Inferior parietal cortex (tissue), 1 donor: ENCODE data around the gene TSGA10.
"Not testable (repeated sequence)": the region's sequence is repeated elsewhere in the genome, so short reads cannot be mapped to it uniquely, and the experiment has no call there.

Source experiments
- DNase-seq: peaks from one replicate; pipeline ENCODE4 v3.0.0-alpha.2; 2016; ENCODE audit errors: extremely low spot score

Gene TSGA10

GRCh38 chr2:99154643-99155536 is at the start of gene TSGA10, which contains the start of gene LIPT1:
TSGA10 (minus strand) TSS chr2:99154942; CDS start chr2:99109439, 45,503 bp downstream.
LIPT1 (plus strand) TSS chr2:99154967; CDS start chr2:99161958, 6,991 bp downstream.
- peak; percentile 91 for DNase-seq

DNA sequence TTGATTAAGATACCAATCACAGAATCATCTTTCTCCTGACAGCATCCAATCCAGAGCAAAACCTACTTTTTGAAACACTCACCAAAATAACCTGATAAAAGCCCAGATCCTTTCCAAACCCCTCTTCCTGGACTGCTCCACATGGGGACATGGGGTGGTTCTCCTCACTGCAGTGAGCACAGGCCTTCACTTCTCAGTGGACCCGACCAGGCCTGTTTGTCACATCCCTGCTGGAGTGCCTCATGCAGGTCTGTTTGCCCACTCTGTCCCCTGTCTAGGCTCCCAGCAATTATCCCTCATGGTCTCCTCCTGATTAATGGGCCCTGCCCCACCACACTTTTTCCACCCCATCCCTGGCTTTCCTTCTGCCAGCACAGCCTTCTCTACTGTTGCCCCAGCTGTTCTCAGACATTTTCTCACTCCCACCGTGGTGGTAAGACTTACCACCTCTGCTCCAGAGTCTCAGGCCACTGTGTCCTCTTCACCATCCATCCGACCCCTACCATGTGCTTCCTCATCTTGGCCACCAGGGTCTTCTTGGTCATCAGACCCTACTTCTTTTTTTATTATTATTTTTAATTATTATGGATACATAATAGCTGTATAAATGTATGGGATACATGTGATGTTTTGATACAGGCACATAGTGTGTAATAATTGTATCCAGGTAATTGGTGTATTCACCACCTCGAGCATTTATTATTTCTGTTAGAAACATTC is 47.4 kb upstream of the TSGA10 start:
- no peak for DNase-seq

DNA sequence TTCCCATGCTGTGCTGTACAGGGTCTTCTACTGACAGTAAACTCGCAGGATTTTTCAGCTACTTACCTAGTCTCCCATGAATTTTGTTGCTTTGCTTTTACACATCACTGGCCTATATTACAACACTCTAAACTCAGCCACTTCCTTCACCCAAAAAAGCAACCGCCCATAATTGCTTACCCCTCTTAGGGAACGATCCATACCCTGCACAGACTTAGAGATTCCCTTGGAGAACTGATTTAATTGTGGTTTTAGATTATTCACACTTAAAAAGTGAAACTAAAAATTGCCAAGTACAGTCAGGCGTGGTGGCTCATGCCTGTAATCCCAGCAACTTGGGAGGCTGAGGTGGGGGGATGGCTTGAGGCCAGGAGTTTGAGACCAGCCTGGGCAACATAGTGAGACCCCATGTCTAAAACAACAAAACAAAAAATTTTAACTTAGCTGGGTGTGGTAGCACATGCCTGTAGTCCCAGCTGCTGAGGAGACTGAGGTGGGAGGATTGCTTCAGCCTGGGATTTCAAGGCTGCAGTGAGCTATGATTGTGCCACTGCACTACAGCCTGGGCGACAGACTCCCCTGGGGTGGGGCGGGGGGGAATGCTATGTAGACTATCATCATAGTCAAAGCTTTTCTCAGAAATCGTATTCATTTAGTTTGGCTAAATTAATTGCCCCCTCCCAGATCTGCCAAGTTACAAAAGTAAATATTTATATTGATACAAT is 45.5 kb upstream of the TSGA10 start:
- DNase-seq = peak; percentile 3

DNA sequence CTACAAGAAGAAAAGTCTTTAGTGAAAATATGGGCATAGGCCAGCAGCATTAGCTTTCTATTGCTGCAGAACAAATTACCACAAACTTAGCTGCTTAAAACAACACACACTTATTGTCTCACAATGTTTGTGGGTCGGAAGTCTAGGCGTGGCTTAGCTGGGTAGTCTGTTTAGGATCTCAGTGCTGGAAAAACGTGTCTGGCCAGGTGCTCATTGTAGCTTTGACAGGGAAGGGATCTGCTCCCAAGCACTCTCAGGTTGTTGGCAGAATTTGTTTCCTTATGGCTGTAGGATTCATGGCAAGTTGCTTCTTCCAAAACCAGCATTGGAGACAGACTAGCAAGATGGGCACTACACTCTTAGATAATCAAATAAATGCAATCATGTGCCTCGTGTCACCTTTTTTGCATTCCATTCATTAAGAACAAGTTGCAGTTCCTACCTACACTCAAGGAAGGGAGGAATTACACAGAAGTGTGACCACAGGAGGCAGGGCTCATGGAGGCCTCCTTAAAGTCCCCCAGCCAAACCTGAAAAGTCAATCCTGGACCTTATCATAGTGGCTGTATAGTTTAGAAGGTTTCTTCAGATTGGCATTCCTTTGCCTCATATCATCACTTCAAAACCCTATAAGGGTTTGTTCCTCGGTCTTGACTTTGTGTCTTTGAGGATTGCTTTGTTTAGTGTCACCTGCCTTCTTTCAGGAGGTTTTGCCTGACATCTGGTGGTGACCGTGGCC is 43.5 kb upstream of the TSGA10 start:
- no peak for DNase-seq

DNA sequence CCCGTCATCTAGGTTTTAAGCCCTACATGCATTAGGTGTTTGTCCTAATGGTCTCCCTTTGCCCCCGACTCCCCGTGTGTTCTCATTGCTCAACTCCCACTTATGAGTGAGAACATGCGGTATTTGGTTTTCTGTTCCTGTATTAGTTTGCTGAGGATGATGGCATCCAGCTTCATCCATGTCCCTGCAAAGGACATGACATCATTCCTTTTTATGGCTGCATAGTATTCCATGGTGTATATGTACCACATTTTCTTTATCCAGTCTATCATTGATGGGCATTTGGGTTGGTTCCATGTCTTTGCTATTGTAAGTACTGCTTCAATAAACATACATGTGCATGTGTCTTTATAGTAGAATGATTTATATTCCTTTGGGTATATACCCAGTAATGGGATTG is 37.6 kb upstream of the TSGA10 start:
- not testable (repeated sequence) for DNase-seq

DNA sequence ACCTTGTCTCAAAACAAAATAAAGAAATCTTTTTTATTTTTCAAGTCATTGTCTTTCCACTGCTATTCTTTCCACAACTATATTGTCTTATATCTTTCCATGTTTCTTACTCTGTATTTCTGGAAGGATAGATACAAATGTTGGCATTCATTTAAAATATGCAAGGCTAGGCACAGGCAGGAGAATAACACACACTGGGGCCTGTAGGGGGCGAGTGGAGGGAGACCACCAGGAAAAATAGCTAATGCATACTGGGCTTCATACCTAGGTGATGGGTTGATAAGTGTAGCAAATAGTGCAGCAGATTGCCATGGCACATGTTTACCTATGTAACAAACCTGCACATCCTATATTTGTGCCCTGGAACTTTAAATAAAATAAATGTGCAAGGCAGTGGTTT is 35.8 kb upstream of the TSGA10 start:
- no peak for DNase-seq

DNA sequence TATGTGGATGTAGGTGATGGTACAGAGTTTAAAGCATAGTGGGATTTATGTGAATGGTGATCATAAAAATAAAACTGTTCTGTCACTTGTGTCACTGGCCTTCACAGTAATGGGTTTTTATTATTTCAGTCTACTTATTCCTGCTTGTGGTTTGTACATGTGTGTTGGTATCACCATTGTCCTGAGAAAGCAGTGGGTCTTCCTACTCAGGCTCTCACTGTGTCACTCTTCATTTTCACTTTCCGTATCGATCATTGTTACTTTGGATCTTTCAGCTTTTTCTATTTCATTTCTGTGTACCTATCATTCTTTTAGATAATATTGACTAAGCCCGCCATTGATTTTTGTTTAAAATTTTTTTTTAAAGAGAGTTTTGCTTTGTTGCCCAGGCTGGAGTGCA is 33.6 kb upstream of the TSGA10 start:
- DNase-seq = no peak

GRCh38 chr2:99187011-99187410 is 32.3 kb upstream of the TSGA10 start:
- DNase-seq = no peak

- DNase-seq = no peak
Measured at GRCh38 chr2:99184811-99185210, 30.1 kb upstream of the TSGA10 start.

DNA sequence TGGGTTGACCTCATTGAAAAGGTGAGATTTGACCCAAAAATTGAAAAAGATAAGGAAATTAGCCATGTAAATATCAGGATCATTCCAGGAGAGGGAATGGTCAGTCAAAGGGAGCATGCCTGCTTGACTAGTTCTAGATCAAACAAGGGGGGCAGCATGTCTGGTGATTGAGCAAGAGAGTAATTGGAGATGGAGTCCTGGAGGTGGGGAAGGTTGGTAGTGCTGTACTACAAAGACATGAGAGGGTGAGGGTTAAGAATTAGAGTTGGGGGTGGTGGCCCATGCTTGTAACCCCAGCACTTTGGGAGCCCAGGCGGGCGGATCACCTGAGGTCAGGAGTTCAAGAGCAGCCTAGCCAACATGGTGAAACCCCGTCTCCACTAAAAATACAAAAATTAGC is 28.3 kb upstream of the TSGA10 start:
- DNase-seq = no peak

DNA sequence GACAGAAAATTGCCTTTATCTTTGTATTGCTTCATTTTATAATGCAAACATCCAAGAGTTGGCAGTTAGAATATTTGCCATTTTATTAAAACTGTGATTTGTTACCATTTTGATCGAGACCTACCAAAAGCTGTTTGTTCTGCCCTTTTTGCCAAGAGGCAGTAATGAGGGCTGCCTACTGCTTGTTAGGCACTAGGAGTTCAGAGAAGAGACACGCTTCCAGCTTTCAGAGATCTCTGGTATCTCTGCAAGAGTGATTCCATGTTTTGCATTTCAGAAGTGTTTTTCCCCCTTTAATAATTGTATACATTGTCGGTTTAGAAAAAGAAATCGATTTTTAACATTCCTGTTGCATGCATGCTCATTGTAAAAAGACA is 26.9 kb upstream of the TSGA10 start:
- no peak for DNase-seq

- DNase-seq = peak; percentile 98
Measured at GRCh38 chr2:99180755-99181623, 26.2 kb upstream of the TSGA10 start, which contains the start of the genes MITD1 and MRPL30. MITD1 (minus strand) TSS chr2:99181058; CDS start chr2:99180981, 77 bp downstream. MRPL30 (plus strand) TSS chr2:99181184; CDS start chr2:99186204, 5,020 bp downstream.

DNA sequence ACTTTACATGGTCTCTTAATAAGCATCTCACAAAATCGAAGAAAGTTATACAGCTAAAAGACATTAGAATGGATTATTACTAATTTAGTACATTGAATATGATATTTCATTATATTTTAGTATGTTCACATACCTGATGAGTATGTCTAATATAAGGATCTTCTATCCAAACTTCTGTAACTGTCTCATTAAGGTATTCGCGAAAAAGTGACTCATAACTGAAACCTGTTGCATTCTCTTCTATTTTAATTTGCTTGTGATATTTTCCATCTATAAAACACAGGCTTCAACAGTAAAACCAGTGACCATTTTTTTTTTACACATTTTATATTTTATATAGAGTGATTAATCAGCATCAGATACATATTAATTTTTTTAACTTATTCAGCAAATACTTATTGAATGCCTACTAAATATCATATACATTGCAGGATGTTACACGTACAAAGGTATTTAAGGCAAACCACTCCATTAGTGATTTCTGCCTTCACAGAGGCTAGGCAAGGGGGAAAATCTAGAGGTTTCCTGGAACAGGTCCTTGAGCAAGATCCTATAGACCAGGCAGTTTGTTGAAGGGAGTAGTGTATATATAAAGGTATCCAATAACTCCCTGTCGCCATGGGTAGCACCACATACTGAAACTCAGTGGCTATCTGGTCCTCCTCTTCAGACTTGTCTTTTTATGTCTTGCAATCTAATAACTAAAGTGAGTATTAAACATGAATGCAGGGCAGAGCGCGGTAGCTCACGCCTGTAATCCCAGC is 16.8 kb upstream of the TSGA10 start:
- DNase-seq = no peak

DNA sequence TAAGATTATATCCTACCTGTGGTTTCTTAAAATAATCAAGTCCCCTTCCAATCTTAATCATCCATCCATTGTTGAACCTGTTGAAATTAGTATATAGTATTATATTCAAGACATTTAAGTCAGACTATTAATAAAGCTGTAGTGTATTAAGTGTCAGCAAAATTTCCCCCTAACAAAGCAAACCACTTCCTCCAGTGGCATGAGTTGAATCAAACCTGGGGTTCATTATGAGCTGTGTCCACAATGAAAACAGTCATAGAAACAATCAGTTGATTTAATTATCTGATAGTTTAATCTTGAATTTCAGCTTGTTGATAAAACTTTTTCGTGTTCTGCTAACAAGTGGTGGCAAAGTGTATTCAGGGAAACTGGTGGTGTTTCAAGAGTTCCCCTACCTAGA is 14.8 kb upstream of the TSGA10 start:
- DNase-seq = no peak

- no peak for DNase-seq
Measured at GRCh38 chr2:99166218-99166617, 11.5 kb upstream of the TSGA10 start.

DNA sequence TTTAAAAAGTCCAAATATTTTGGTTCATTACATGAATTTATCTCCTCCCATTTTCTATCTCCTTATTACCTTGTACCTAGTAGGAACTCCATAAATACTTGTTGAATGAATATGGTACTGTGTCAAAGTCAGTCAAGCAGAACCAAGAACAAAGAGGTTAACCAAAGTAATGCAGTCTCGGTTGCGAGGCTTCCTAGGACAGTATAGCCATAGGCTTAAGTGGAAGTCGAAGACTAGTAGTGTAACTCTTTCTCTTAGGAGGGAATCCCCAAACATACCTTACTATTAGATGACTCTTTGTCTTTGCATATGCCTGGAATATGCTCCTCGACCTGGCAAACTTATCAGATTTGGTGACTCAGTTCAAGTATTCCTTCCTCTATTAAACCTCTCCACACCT is 4.9 kb upstream of the TSGA10 start:
- no peak for DNase-seq

DNA sequence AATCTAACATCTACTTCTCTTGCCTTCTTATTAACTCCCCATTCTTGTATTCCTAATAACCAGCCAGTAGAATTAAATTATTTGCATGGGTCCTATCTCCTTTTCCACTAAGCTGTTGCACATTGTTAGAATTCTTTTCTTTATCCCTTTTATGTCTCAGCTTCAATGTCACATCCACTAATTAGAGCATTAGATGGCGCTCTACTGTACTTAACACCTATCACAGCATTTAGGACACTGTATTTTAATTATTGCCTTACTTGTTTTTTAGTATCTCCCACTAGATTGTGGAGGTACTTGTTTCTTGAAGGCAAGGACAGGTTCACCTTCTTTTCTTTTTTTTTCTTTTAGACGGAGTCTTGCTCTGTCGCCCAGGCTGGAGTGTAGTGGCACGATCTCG is 3.9 kb upstream of the TSGA10 start:
- no peak for DNase-seq

- no peak for DNase-seq
Measured at GRCh38 chr2:99156891-99157290, 2.1 kb upstream of the TSGA10 start.

- peak; percentile 41 for DNase-seq
Measured at GRCh38 chr2:99153921-99154604, 679 bp downstream of the TSGA10 start.
